ENCODE data around the gene MAP3K4. TPM values are rescaled to one million over a fixed set of nuclear protein-coding genes. Genes with fewer than 3 reads are reported as not detected.

The MAP3K4 gene
- polyA plus RNA-seq, 1 donor from 2014 or later, result 31.0 TPM

DNA sequence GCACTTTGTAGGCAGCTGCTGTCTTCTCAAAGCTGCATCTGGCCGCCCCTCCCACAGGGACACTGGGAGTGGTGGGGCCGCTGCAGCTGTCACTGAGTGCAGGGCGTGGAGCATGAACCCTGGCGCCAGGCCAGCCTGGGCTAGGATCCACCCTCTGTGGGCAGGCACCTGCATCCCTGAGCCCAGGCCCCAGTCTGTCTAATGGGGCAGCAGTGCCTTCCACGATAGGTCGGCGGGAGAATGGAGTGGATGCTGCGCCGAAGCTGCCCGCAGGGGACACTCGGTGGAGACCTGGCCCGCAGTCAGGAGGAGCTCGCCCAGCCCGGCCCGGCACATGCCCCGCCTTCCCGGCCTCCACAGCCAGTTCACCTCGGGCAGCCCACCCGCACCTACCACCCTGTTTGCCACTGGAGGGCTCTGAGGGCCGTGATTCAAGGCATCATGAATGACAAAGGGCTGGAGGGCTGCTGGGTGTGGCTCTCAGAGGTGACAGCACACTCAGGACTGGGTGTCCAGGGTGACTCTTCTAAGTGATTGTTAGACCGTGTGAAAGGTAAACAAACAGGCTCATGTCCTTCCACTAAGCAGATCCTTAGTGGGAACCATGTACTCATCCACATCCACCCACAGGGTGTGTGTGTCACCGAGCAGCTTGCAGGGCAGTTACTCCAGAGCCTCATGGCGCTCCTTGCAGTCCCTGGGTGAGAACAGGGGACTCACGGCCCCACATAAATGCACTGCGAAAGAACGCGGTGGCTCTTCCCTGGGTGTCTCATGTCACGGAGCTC, 148.4 kb downstream of the MAP3K4 start:
- Histone ChIP-seq H3K27ac (ENCODE audit: low read length) (no peak overlapping the region), H3K79me2 (replicated peaks; ENCODE audit: insufficient read depth, low read length) (no peaks in the 10 kb centered on the region), H3K36me3 (ENCODE audit: insufficient read depth, low read length) (peaks cover 4% of the 10 kb centered on the region), H2AFZ (ENCODE audit: low read depth, low read length) (no peak overlapping the region), H3K4me3 (ENCODE audit: low read length) (no peak overlapping the region), H3K9me3 (ENCODE audit: low read length) (no peaks in the 10 kb centered on the region), H3K9ac (ENCODE audit: low read length) (no peak overlapping the region), H3K27me3 (ENCODE audit: insufficient read depth, low read depth, low read length) (no peaks in the 10 kb centered on the region), H3K9me2 (ENCODE audit: insufficient read depth, low read length) (no peaks in the 10 kb centered on the region), H4K20me1 (ENCODE audit: insufficient read depth) (no peaks in the 10 kb centered on the region), H3K4me2 (ENCODE audit: low read length) (no peak overlapping the region), H3F3A (ENCODE audit: insufficient read depth, low read length, poor library complexity, severe bottlenecking) (no peaks in the 10 kb centered on the region)
- TF ChIP-seq REST (IDR thresholded peaks at IDR 0.05; ENCODE audit: borderline replicate concordance), result no peak
- TF ChIP-seq EZH2 (IDR thresholded peaks at IDR 0.05; ENCODE audit: borderline replicate concordance, insufficient read depth, low read length, poor library complexity, severe bottlenecking), result no peak
- no peak for TF ChIP-seq MXI1 (conservative IDR thresholded peaks at IDR 0.05; ENCODE audit: poor library complexity, severe bottlenecking)
- no peak for TF ChIP-seq RAD21 (conservative IDR thresholded peaks at IDR 0.05)
- no peak for TF ChIP-seq CTCF (IDR thresholded peaks at IDR 0.05; ENCODE audit: poor library complexity, severe bottlenecking)
- no peak for TF ChIP-seq TAF1 (IDR thresholded peaks at IDR 0.05; ENCODE audit: low read depth)
- TF ChIP-seq POLR2AphosphoS5 (IDR thresholded peaks at IDR 0.05), result no peak
- no peak for TF ChIP-seq EP300 (conservative IDR thresholded peaks at IDR 0.05; ENCODE audit: poor library complexity, severe bottlenecking)
- TF ChIP-seq SMC3 (conservative IDR thresholded peaks at IDR 0.05; ENCODE audit: poor library complexity), result no peak

- H3K4me3 ChIP-seq (ENCODE audit: low read length), result no peak overlapping the region
- H3K9ac ChIP-seq (ENCODE audit: low read length), result no peak overlapping the region
- H3K9me2 ChIP-seq (ENCODE audit: insufficient read depth, low read length), result no peaks in the 10 kb centered on the region
- H3K9me3 ChIP-seq (ENCODE audit: low read length), result no peaks in the 10 kb centered on the region
- H2AFZ ChIP-seq (ENCODE audit: low read depth, low read length), result no peak overlapping the region
- no peaks in the 10 kb centered on the region for H3K27me3 ChIP-seq (ENCODE audit: insufficient read depth, low read depth, low read length)
- H4K20me1 ChIP-seq (ENCODE audit: insufficient read depth), result no peaks in the 10 kb centered on the region
- no peak for TF ChIP-seq EP300 (conservative IDR thresholded peaks at IDR 0.05; ENCODE audit: poor library complexity, severe bottlenecking)
- no peak for TF ChIP-seq MXI1 (conservative IDR thresholded peaks at IDR 0.05; ENCODE audit: poor library complexity, severe bottlenecking)
- no peak for TF ChIP-seq CTCF (IDR thresholded peaks at IDR 0.05; ENCODE audit: poor library complexity, severe bottlenecking)
- TF ChIP-seq POLR2AphosphoS5 (IDR thresholded peaks at IDR 0.05), result no peak
- TF ChIP-seq TAF1 (IDR thresholded peaks at IDR 0.05; ENCODE audit: low read depth), result no peak
- TF ChIP-seq SMC3 (conservative IDR thresholded peaks at IDR 0.05; ENCODE audit: poor library complexity), result no peak
- no peak for TF ChIP-seq EZH2 (IDR thresholded peaks at IDR 0.05; ENCODE audit: borderline replicate concordance, insufficient read depth, low read length, poor library complexity, severe bottlenecking)
- no peak for TF ChIP-seq RAD21 (conservative IDR thresholded peaks at IDR 0.05)
- no peak for TF ChIP-seq REST (IDR thresholded peaks at IDR 0.05; ENCODE audit: borderline replicate concordance)
- no peak overlapping the region for H3K4me2 ChIP-seq (ENCODE audit: low read length)
- H3K79me2 ChIP-seq (replicated peaks; ENCODE audit: insufficient read depth, low read length), result no peaks in the 10 kb centered on the region
- peaks cover 4% of the 10 kb centered on the region for H3K36me3 ChIP-seq (ENCODE audit: insufficient read depth, low read length)
- H3F3A ChIP-seq (ENCODE audit: insufficient read depth, low read length, poor library complexity, severe bottlenecking), result no peaks in the 10 kb centered on the region
- no peak overlapping the region for H3K27ac ChIP-seq (ENCODE audit: low read length)
Observed at GRCh38 chr6:161140554-161140875, 148.9 kb downstream of the MAP3K4 start.
